OCI-LY3 (cell line): ENCODE data around the gene SRGAP1.
"Not testable (repeated sequence)": the region's sequence is repeated elsewhere in the genome, so short reads cannot be mapped to it uniquely, and the experiment has no call there.

Source experiments
- H2AFZ ChIP-seq: fragments of 200-600, 300-600 bp; shearing (Covaris generic); 2 replicates; pipeline ENCODE4 v1.6.0; 2014; ENCODE audit warnings: antibody characterized with exemption, low read depth, low read length
- H3K27ac ChIP-seq: fragments of 200-600, 300-600 bp; sonication (generic); 2 replicates; pipeline ENCODE4 v1.5.1; 2014; ENCODE audit warnings: mild to moderate bottlenecking, low read length, moderate library complexity, mixed read lengths
- H3K27me3 ChIP-seq: fragments of 200-600, 300-600 bp; sonication (generic); 2 replicates; pipeline ENCODE4 v1.6.1; 2014; ENCODE audit warnings: low read depth, low read length, mixed read lengths
- H3K36me3 ChIP-seq: fragments of 200-600, 300-600 bp; sonication (generic); replicated peaks from 2 replicates; pipeline ENCODE3; 2014; ENCODE audit warnings: low read depth, low read length, mixed read lengths
- H3K4me1 ChIP-seq: fragments of 300-600, 200-600 bp; sonication (generic); 2 replicates; pipeline ENCODE4 v1.6.1; 2014; ENCODE audit warnings: low read length, mixed read lengths
- H3K4me2 ChIP-seq: fragments of 200-600, 300-600 bp; sonication (generic); 2 replicates; pipeline ENCODE4 v1.6.1; 2014; ENCODE audit warnings: low read length, mixed read lengths
- H3K4me3 ChIP-seq: fragments of 300-600, 200-600 bp; sonication (generic); 2 replicates; pipeline ENCODE4 v1.5.1; 2014; ENCODE audit warnings: antibody characterized with exemption, mild to moderate bottlenecking, low read length, moderate library complexity
- H3K79me2 ChIP-seq: fragments of 300-600, 200-600 bp; shearing (Covaris generic); 2 replicates; pipeline ENCODE4 v1.6.1; 2014; ENCODE audit warnings: mild to moderate bottlenecking, low read length, mixed read lengths
- H3K9ac ChIP-seq: fragments of 300-600, 200-600 bp; shearing (Covaris generic); 2 replicates; pipeline ENCODE4 v1.6.0; 2014; ENCODE audit warnings: mild to moderate bottlenecking, low read length, moderate library complexity
- H3K9me3 ChIP-seq: fragments of 200-600, 300-600 bp; shearing (Covaris generic); 2 replicates; pipeline ENCODE4 v1.6.1; 2014; ENCODE audit warnings: low read length, mixed read lengths; ENCODE audit not compliant: insufficient read depth
- H4K20me1 ChIP-seq: fragments of 200-600, 300-600 bp; sonication (generic); 2 replicates; pipeline ENCODE4 v1.6.1; 2016; ENCODE audit warnings: low read length, mixed read lengths; ENCODE audit not compliant: insufficient read depth
- EZH2phosphoT487 ChIP-seq: fragments of 200-600 bp; shearing (Covaris generic); IDR thresholded peaks from 2 replicates; pipeline ENCODE4 v1.6.1; 2018; ENCODE audit warnings: antibody characterized with exemption, mixed run types, low read depth
- TF ChIP-seq, protein P1 (sequence below): fragments of 200-600, 300-600 bp; sonication (generic); IDR thresholded peaks from 2 replicates; pipeline ENCODE4 v1.5.1; 2014; ENCODE audit warnings: antibody characterized with exemption, low read length, low read depth

The SRGAP1 gene

GRCh38 chr12:64154677-64155076 is 310.2 kb downstream of the SRGAP1 start:
- Histone ChIP-seq H3K4me1 (peaks cover 6% of the 10 kb centered on the region), H4K20me1 (no peaks in the 10 kb centered on the region), H2AFZ (no peak overlapping the region), H3K9me3 (no peaks in the 10 kb centered on the region), H3K9ac (no peak overlapping the region), H3K4me3 (no peak overlapping the region), H3K79me2 (no peaks in the 10 kb centered on the region), H3K27me3 (no peaks in the 10 kb centered on the region), H3K4me2 (no peak overlapping the region), H3K27ac (no peak overlapping the region), H3K36me3 (no peaks in the 10 kb centered on the region)
- TF ChIP-seq, protein P1, sequence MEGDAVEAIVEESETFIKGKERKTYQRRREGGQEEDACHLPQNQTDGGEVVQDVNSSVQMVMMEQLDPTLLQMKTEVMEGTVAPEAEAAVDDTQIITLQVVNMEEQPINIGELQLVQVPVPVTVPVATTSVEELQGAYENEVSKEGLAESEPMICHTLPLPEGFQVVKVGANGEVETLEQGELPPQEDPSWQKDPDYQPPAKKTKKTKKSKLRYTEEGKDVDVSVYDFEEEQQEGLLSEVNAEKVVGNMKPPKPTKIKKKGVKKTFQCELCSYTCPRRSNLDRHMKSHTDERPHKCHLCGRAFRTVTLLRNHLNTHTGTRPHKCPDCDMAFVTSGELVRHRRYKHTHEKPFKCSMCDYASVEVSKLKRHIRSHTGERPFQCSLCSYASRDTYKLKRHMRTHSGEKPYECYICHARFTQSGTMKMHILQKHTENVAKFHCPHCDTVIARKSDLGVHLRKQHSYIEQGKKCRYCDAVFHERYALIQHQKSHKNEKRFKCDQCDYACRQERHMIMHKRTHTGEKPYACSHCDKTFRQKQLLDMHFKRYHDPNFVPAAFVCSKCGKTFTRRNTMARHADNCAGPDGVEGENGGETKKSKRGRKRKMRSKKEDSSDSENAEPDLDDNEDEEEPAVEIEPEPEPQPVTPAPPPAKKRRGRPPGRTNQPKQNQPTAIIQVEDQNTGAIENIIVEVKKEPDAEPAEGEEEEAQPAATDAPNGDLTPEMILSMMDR = no peak
- TF ChIP-seq EZH2phosphoT487 = no peak

DNA sequence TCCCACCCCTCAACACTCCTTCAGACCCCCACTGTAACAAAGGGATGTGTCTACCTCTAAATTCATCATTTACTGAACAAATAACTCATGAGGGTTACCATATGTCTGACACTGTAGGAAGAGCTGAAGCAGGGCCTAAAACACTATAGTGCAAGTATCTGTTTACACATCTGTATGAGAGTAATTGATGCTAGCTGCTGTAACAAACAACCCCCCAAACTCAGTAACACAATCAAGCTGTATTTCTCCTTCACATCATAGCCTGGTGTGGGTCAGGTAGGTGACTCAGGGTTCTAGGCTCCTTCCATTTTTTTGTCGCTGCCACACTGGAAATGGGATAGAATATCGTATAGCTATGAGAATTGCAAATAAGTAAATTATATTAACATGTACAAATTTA is 312.6 kb downstream of the SRGAP1 start:
- Histone ChIP-seq H3K27ac (no peak overlapping the region), H3K4me3 (no peak overlapping the region)
- TF ChIP-seq, protein P1 = no peak
- no peak for TF ChIP-seq EZH2phosphoT487

GRCh38 chr12:64160021-64160710 is 315.7 kb downstream of the SRGAP1 start:
- no peak overlapping the region for H3K27ac ChIP-seq
- H3K9me3 ChIP-seq = no peaks in the 10 kb centered on the region
- no peaks in the 10 kb centered on the region for H3K36me3 ChIP-seq
- peaks cover 6% of the 10 kb centered on the region for H3K4me1 ChIP-seq
- H3K4me2 ChIP-seq = no peak overlapping the region
- H3K79me2 ChIP-seq = no peaks in the 10 kb centered on the region
- no peak overlapping the region for H3K4me3 ChIP-seq
- no peak overlapping the region for H2AFZ ChIP-seq
- H4K20me1 ChIP-seq = no peaks in the 10 kb centered on the region
- no peak for TF ChIP-seq EZH2phosphoT487
- TF ChIP-seq, protein P1 = no peak
- H3K9ac ChIP-seq = no peak overlapping the region
- H3K27me3 ChIP-seq = no peaks in the 10 kb centered on the region

More for the DNA sequence above, 312.6 kb downstream of the SRGAP1 start:
- Histone ChIP-seq H3K27me3 (no peaks in the 10 kb centered on the region), H3K79me2 (no peaks in the 10 kb centered on the region), H3K4me1 (peaks cover 6% of the 10 kb centered on the region), H2AFZ (no peak overlapping the region), H4K20me1 (no peaks in the 10 kb centered on the region), H3K9ac (no peak overlapping the region), H3K9me3 (no peaks in the 10 kb centered on the region), H3K4me2 (no peak overlapping the region), H3K36me3 (no peaks in the 10 kb centered on the region)

- Histone ChIP-seq H3K79me2 (no peaks in the 10 kb centered on the region), H4K20me1 (no peaks in the 10 kb centered on the region), H3K9ac (no peak overlapping the region), H3K9me3 (no peaks in the 10 kb centered on the region), H3K27ac (no peak overlapping the region), H3K4me1 (peaks cover 6% of the 10 kb centered on the region), H3K36me3 (no peaks in the 10 kb centered on the region), H2AFZ (no peak overlapping the region), H3K27me3 (no peaks in the 10 kb centered on the region), H3K4me3 (no peak overlapping the region), H3K4me2 (no peak overlapping the region)
- TF ChIP-seq, protein P1 = no peak
- no peak for TF ChIP-seq EZH2phosphoT487
These were observed 316.2 kb downstream of the SRGAP1 start for GRCh38 chr12:64160711-64161060.

- not testable (repeated sequence) for H3K27me3 ChIP-seq, H3K79me2 ChIP-seq, H3K27ac ChIP-seq, H3K4me2 ChIP-seq, H2AFZ ChIP-seq, H4K20me1 ChIP-seq, H3K9me3 ChIP-seq, H3K4me3 ChIP-seq, H3K9ac ChIP-seq, H3K4me1 ChIP-seq, H3K36me3 ChIP-seq
These were observed 322.1 kb downstream of the SRGAP1 start for GRCh38 chr12:64166606-64167005.

DNA sequence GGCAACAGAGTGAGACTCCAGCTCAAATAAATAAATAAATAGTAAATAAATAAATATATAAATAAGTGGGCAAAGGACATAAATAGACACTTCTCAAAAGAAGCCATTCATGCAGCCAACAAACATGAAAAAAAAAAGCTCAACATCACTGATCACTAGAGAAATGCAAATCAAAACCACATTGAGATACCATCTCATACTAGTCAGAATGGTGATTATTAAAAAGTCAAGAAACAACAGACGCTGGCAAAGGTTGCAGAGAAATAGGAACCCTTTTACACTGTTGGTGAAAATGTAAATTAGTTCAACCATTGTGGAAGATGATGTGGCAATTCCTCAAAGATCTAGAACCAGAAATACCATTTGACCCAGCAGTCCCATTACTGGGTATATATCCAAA is 322.5 kb downstream of the SRGAP1 start:
- H3K4me1 ChIP-seq, H3K36me3 ChIP-seq: not testable (repeated sequence)

More for the DNA sequence above, 322.5 kb downstream of the SRGAP1 start:
- H2AFZ ChIP-seq, H3K4me2 ChIP-seq, H3K79me2 ChIP-seq, H3K9me3 ChIP-seq, H4K20me1 ChIP-seq, H3K9ac ChIP-seq, H3K27me3 ChIP-seq, H3K4me3 ChIP-seq, H3K27ac ChIP-seq: not testable (repeated sequence)
